Sigmoid colon (tissue), 4 donors: ENCODE results near the gene OTUB2.

Source experiments
- EP300 ChIP-seq, 4 donors: sonication (generic); formaldehyde crosslinking; IDR thresholded peaks; one replicate each; pipeline ENCODE4 v1.6.1; 2017; ENCODE audit warnings: antibody characterized with exemption in 4 of 4
- POLR2A ChIP-seq, 2 donors: fragments of 450-650 bp; IDR thresholded peaks; one replicate each; pipeline ENCODE4 v1.6.1; 2016; ENCODE audit warnings: antibody characterized with exemption in 2 of 2, mild to moderate bottlenecking in 2 of 2, moderate library complexity in 2 of 2
- POLR2AphosphoS5 ChIP-seq, 4 donors: sonication (generic); formaldehyde crosslinking; IDR thresholded peaks; one replicate each; pipeline ENCODE4 v1.6.1; 2017; ENCODE audit warnings: antibody characterized with exemption in 4 of 4
- TF ChIP-seq, protein P1 (sequence below), 4 experiments: fragments of 450-650 bp in 3 of 4; fragments of 200-600 bp in 1 of 4; IDR thresholded peaks; one replicate each; pipeline ENCODE4 v1.5.1; 2016 to 2019; ENCODE audit warnings: antibody characterized with exemption in 4 of 4, mild to moderate bottlenecking in 3 of 4, moderate library complexity in 2 of 4

DNA sequence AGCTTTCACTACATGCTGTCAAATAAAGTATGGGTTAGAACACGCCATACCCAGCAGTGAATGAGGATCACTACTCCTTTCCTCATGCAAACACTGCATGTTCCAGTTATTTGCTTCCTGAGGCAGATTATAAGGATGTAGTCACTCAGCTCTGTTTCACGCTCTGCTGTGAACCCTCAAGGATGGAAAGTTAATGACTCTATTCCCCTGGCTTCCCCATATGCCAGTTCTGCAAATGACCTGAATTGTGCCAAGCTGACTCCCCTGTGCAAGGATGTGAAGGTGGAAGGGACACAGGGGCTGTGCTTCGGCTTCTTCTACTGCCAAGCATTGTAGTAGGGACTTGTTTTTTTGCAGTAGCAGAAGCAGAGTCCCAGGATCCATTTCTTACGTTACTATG, 61.8 kb downstream of the OTUB2 start:
- TF ChIP-seq, protein P1, sequence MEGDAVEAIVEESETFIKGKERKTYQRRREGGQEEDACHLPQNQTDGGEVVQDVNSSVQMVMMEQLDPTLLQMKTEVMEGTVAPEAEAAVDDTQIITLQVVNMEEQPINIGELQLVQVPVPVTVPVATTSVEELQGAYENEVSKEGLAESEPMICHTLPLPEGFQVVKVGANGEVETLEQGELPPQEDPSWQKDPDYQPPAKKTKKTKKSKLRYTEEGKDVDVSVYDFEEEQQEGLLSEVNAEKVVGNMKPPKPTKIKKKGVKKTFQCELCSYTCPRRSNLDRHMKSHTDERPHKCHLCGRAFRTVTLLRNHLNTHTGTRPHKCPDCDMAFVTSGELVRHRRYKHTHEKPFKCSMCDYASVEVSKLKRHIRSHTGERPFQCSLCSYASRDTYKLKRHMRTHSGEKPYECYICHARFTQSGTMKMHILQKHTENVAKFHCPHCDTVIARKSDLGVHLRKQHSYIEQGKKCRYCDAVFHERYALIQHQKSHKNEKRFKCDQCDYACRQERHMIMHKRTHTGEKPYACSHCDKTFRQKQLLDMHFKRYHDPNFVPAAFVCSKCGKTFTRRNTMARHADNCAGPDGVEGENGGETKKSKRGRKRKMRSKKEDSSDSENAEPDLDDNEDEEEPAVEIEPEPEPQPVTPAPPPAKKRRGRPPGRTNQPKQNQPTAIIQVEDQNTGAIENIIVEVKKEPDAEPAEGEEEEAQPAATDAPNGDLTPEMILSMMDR (IDR thresholded peaks at IDR 0.05), result no peak
- TF ChIP-seq POLR2AphosphoS5 (IDR thresholded peaks at IDR 0.05), result no peak
- no peak for TF ChIP-seq POLR2A (IDR thresholded peaks at IDR 0.05)
- no peak for TF ChIP-seq EP300 (IDR thresholded peaks at IDR 0.05)
